ENCODE data around the gene SAMHD1.
A peak's percentile ranks its signal among the peaks of the same experiment; 100 is the strongest.

Gene SAMHD1

GRCh38 chr20:36872852-36873251 lies 78.7 kb downstream of the SAMHD1 start:
- DNase-seq (ENCODE audit: low spot score), result no peak

GRCh38 chr20:36871640-36872570 lies 79.6 kb downstream of the SAMHD1 start:
- DNase-seq (ENCODE audit: low spot score), result no peak

GRCh38 chr20:36866681-36867495 lies 84.6 kb downstream of the SAMHD1 start:
- DNase-seq (ENCODE audit: low spot score), result no peak

- no peak for DNase-seq (ENCODE audit: low spot score)
Measured at GRCh38 chr20:36866164-36866563, 85.3 kb downstream of the SAMHD1 start.

- no peak for DNase-seq (ENCODE audit: low spot score)
Measured at GRCh38 chr20:36865861-36866149, 85.7 kb downstream of the SAMHD1 start.

- DNase-seq (ENCODE audit: low spot score), result no peak
Measured at GRCh38 chr20:36865076-36865860, 86.2 kb downstream of the SAMHD1 start.

- DNase-seq (ENCODE audit: low spot score), result no peak
Measured at GRCh38 chr20:36862857-36863668, 88.4 kb downstream of the SAMHD1 start.

- DNase-seq (ENCODE audit: low spot score), result no peak
Measured at GRCh38 chr20:36861875-36862801, 89.4 kb downstream of the SAMHD1 start.

GRCh38 chr20:36861625-36861874 lies 90.0 kb downstream of the SAMHD1 start:
- no peak for DNase-seq (ENCODE audit: low spot score)

- DNase-seq (ENCODE audit: low spot score), result no peak
Measured at GRCh38 chr20:36860811-36861624, 90.5 kb downstream of the SAMHD1 start.

GRCh38 chr20:36860339-36860738 lies 91.2 kb downstream of the SAMHD1 start:
- DNase-seq (ENCODE audit: low spot score), result no peak

- no peak for DNase-seq (ENCODE audit: low spot score)
Measured at GRCh38 chr20:36859700-36860330, 91.7 kb downstream of the SAMHD1 start.

- no peak for DNase-seq (ENCODE audit: low spot score)
Measured at GRCh38 chr20:36859282-36859555, 92.3 kb downstream of the SAMHD1 start.

GRCh38 chr20:36856691-36857635 lies 94.5 kb downstream of the SAMHD1 start:
- peak; percentile 38 for DNase-seq (ENCODE audit: low spot score)

- DNase-seq (ENCODE audit: low spot score), result no peak
Measured at GRCh38 chr20:36856195-36856594, 95.3 kb downstream of the SAMHD1 start.

GRCh38 chr20:36855241-36855657 lies 96.3 kb downstream of the SAMHD1 start:
- DNase-seq (ENCODE audit: low spot score), result no peak

GRCh38 chr20:36854348-36855240 lies 96.9 kb downstream of the SAMHD1 start:
- no peak for DNase-seq (ENCODE audit: low spot score)

Measured in CD4-positive, alpha-beta T cell treated with Interleukin-2 at 100 ng/mL for 4 hours (primary cell).